ENCODE measurements around the gene LRRC4B. TPM values are rescaled to one million over a fixed set of nuclear protein-coding genes. Genes with fewer than 3 reads are reported as not detected.

Gene LRRC4B
- polyA plus RNA-seq, 1 donor (not counting 4 experiments of a cell fraction or from before 2014, with no cell fraction given), result not detected

DNA sequence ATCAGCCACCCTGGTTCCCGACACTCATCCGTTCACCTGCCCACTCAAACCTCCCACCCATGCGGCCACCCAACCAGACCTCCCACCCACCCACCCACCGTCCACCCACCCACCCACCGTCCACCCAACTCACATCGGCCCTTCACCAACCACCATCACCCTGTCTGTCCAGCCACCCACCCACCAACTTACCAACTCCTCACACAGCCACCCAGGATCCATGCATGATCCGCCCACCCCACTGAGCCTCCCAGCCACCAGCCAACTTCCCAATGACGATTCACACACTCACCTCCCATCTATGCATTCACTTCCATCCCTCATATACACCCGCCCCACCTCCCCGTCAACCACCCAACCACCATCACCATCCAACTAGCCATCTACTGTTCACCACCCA, 61.5 kb downstream of the LRRC4B start:
- FAIRE-seq (no peak), DNase-seq (ENCODE audit: low read depth, low spot score) (no peak)
- Histone ChIP-seq H3K79me2 (ENCODE audit: control insufficient read depth, insufficient read depth, low read length) (peaks cover 5% of the 10 kb centered on the region), H3K9ac (ENCODE audit: control insufficient read depth, extremely low read depth, insufficient read depth, low read length) (no peak overlapping the region), H3K4me1 (ENCODE audit: control insufficient read depth, extremely low read depth, insufficient read depth, low read length) (peaks cover 4% of the 10 kb centered on the region), H3K9me1 (ENCODE audit: control insufficient read depth, extremely low read depth, insufficient read depth, low read length) (no peaks in the 10 kb centered on the region), H2AFZ (ENCODE audit: control insufficient read depth, low read length) (no peak overlapping the region), H3K9me3 (ENCODE audit: control insufficient read depth, low read depth, low read length) (no peaks in the 10 kb centered on the region), H3K36me3 (ENCODE audit: control insufficient read depth in 2 of 2, extremely low read depth in 1 of 2, insufficient read depth in 2 of 2, low read length in 2 of 2) (peaks cover 0 to 1% of the 10 kb centered on the region in 2 experiments), H3K27me3 (ENCODE audit: control insufficient read depth, extremely low read depth, insufficient read depth, low read length) (no peaks in the 10 kb centered on the region), H3K4me2 (ENCODE audit: control insufficient read depth, extremely low read depth, insufficient read depth, low read depth, low read length) (no peak overlapping the region), H3K27ac (ENCODE audit: control insufficient read depth, insufficient read depth, low read length) (no peak overlapping the region), H4K20me1 (ENCODE audit: control insufficient read depth, extremely low read depth, insufficient read depth, low read length) (no peaks in the 10 kb centered on the region), H3K4me3 (ENCODE audit: control insufficient read depth in 2 of 3, extremely low read depth in 1 of 3, insufficient read depth in 2 of 3, low read depth in 1 of 3, low read length in 3 of 3) (no peak overlapping the region)
- dilution Hi-C loops (cut with MboI; ENCODE audit: extremely low pct_ligation_motif_present, low sequenced_read_pairs), result no loop called here
- TF ChIP-seq, protein P1, sequence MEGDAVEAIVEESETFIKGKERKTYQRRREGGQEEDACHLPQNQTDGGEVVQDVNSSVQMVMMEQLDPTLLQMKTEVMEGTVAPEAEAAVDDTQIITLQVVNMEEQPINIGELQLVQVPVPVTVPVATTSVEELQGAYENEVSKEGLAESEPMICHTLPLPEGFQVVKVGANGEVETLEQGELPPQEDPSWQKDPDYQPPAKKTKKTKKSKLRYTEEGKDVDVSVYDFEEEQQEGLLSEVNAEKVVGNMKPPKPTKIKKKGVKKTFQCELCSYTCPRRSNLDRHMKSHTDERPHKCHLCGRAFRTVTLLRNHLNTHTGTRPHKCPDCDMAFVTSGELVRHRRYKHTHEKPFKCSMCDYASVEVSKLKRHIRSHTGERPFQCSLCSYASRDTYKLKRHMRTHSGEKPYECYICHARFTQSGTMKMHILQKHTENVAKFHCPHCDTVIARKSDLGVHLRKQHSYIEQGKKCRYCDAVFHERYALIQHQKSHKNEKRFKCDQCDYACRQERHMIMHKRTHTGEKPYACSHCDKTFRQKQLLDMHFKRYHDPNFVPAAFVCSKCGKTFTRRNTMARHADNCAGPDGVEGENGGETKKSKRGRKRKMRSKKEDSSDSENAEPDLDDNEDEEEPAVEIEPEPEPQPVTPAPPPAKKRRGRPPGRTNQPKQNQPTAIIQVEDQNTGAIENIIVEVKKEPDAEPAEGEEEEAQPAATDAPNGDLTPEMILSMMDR (optimal IDR thresholded peaks at IDR 0.05 in 1 of 3, IDR thresholded peaks at IDR 0.05 in 1 of 3, conservative IDR thresholded peaks at IDR 0.05 in 1 of 3; ENCODE audit: extremely low read depth in 1 of 3, insufficient read depth in 2 of 3, low read length in 3 of 3), result no peak

DNA sequence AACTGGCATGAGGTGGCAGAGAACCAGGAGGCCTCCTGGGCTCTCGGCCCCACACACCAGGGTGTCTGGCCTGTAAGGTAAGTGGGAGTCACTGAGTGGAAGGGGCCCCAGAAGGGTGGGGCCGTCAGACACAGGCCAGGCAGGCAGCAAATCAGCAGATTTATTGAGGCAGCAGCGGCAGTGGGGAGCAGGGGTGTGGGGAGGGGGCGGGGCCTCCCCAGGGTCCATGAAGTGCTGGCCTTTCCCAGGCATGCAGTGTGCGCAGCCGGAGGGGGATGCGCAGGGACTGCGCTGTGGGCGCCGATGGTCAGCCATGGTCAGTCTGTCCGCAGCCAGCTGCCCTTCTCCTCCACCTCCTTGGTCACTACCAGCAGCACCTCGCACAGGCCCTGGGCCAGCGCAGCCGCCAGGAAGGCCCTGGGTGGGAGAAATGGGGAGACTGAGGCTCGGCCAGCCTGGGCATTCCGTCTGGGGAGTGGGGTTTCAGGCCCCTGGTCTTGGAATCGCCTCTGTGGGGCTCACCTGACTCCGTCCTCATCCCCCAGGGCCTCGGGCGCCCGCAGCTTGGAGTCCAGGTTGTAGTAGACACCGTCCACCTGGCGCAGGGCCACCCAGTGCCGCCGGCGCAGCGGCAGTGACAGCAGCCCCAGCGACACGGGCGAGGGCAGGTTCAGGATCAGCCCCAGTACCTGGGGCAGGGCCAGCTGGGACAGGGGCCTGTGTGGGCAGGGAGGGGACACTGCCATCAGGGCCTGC, 62.2 kb downstream of the LRRC4B start:
- H3K4me1 ChIP-seq (ENCODE audit: control insufficient read depth, extremely low read depth, insufficient read depth, low read length), result peaks cover 4% of the 10 kb centered on the region
- TF ChIP-seq EZH2 (IDR thresholded peaks at IDR 0.05; ENCODE audit: low read length), result no peak
- TF ChIP-seq, protein P1 (optimal IDR thresholded peaks at IDR 0.05 in 1 of 3, IDR thresholded peaks at IDR 0.05 in 1 of 3, conservative IDR thresholded peaks at IDR 0.05 in 1 of 3; ENCODE audit: extremely low read depth in 1 of 3, insufficient read depth in 2 of 3, low read length in 3 of 3), result no peak
- H2AFZ ChIP-seq (ENCODE audit: control insufficient read depth, low read length), result no peak overlapping the region
- H3K27ac ChIP-seq (ENCODE audit: control insufficient read depth, insufficient read depth, low read length), result no peak overlapping the region
- no peak overlapping the region for H3K4me3 ChIP-seq (ENCODE audit: control insufficient read depth in 2 of 3, extremely low read depth in 1 of 3, insufficient read depth in 2 of 3, low read depth in 1 of 3, low read length in 3 of 3)
- H3K9ac ChIP-seq (ENCODE audit: control insufficient read depth, extremely low read depth, insufficient read depth, low read length), result no peak overlapping the region
- dilution Hi-C loops (cut with MboI; ENCODE audit: extremely low pct_ligation_motif_present, low sequenced_read_pairs), result no loop called here
- H3K79me2 ChIP-seq (ENCODE audit: control insufficient read depth, insufficient read depth, low read length), result peaks cover 5% of the 10 kb centered on the region
- no peaks in the 10 kb centered on the region for H3K9me3 ChIP-seq (ENCODE audit: control insufficient read depth, low read depth, low read length)
- no peak for DNase-seq (ENCODE audit: low read depth, low spot score)
- H3K36me3 ChIP-seq (ENCODE audit: control insufficient read depth in 2 of 2, extremely low read depth in 1 of 2, insufficient read depth in 2 of 2, low read length in 2 of 2), result peaks cover 0 to 1% of the 10 kb centered on the region in 2 experiments
- no peaks in the 10 kb centered on the region for H4K20me1 ChIP-seq (ENCODE audit: control insufficient read depth, extremely low read depth, insufficient read depth, low read length)
- H3K27me3 ChIP-seq (ENCODE audit: control insufficient read depth, extremely low read depth, insufficient read depth, low read length), result no peaks in the 10 kb centered on the region
- H3K4me2 ChIP-seq (ENCODE audit: control insufficient read depth, extremely low read depth, insufficient read depth, low read depth, low read length), result no peak overlapping the region
- no peak for FAIRE-seq
- H3K9me1 ChIP-seq (ENCODE audit: control insufficient read depth, extremely low read depth, insufficient read depth, low read length), result no peaks in the 10 kb centered on the region
